ENCODE data around the gene LMX1A. TPM values are rescaled to one million over a fixed set of nuclear protein-coding genes. Genes with fewer than 3 reads are reported as not detected.

The LMX1A gene
- total and polyA plus RNA-seq, 7 donors, result 0.04 to 1.2 (median 0.46) TPM; not detected in 2

DNA sequence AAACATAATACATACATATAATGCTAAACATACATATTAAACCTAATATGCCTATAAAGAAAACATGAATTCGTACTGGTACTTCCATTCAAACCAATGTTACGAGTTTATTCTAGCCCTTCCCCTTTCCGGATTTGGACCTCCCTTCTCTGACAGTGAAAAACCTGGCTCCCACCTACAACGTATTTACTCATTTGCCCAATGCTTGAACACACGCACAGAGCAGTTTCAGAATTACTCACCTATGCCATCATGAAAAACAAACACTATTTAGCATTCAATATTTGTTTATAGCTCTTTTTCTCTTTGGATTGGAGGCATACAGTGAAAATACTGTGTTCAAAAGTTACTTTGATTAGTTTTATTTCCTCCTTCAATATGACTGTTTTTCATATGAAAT, 204.4 kb downstream of the LMX1A start:
- H3K27ac ChIP-seq, result no peak overlapping the region
- no peak overlapping the region for H3K4me3 ChIP-seq
- H3K4me1 ChIP-seq, result no peaks in the 10 kb centered on the region
- no peaks in the 10 kb centered on the region for H3K36me3 ChIP-seq
- intact Hi-C loops (cut with DNase I), result no loop called here
- TF ChIP-seq EP300 (IDR thresholded peaks at IDR 0.05) (no peak), POLR2A (IDR thresholded peaks at IDR 0.05) (no peak), POLR2AphosphoS5 (IDR thresholded peaks at IDR 0.05) (no peak)
- TF ChIP-seq, protein P1, sequence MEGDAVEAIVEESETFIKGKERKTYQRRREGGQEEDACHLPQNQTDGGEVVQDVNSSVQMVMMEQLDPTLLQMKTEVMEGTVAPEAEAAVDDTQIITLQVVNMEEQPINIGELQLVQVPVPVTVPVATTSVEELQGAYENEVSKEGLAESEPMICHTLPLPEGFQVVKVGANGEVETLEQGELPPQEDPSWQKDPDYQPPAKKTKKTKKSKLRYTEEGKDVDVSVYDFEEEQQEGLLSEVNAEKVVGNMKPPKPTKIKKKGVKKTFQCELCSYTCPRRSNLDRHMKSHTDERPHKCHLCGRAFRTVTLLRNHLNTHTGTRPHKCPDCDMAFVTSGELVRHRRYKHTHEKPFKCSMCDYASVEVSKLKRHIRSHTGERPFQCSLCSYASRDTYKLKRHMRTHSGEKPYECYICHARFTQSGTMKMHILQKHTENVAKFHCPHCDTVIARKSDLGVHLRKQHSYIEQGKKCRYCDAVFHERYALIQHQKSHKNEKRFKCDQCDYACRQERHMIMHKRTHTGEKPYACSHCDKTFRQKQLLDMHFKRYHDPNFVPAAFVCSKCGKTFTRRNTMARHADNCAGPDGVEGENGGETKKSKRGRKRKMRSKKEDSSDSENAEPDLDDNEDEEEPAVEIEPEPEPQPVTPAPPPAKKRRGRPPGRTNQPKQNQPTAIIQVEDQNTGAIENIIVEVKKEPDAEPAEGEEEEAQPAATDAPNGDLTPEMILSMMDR (IDR thresholded peaks at IDR 0.05), result no peak
- WGBS, 2 donors, result 29 to 64% methylated on average over 5 of the region's 5 CpGs
- H3K27me3 ChIP-seq, result no peaks in the 10 kb centered on the region
- DNase-seq, result no peak
- H3K9me3 ChIP-seq, result peaks cover 0 to 5% (median 0%) of the 10 kb centered on the region in 4 donors

Other genes with a start within 250 kb of the LMX1A start
- gene RXRG, start 88.4 kb upstream of the LMX1A start, total RNA-seq, result 1 to 10 TPM in 3 of 4 donors, under 1 TPM in 1; 0.55 to 2.1 (median 1.4) TPM
- gene RXRG, start 88.4 kb upstream of the LMX1A start, polyA plus RNA-seq, result 1 to 10 TPM in 1 of 3 donors, under 1 TPM in 2; 0.69 to 1.8 (median 0.82) TPM
- gene LRRC52, start 187.3 kb upstream of the LMX1A start, total RNA-seq, result not detected
- not detected for gene LRRC52, start 187.3 kb upstream of the LMX1A start, polyA plus RNA-seq

Data from sigmoid colon (tissue), 7 donors.